ENCODE results near the gene GPC2.
"Not testable (repeated sequence)": the region's sequence is repeated elsewhere in the genome, so short reads cannot be mapped to it uniquely, and the experiment has no call there.

GPC2 gene, protein sequence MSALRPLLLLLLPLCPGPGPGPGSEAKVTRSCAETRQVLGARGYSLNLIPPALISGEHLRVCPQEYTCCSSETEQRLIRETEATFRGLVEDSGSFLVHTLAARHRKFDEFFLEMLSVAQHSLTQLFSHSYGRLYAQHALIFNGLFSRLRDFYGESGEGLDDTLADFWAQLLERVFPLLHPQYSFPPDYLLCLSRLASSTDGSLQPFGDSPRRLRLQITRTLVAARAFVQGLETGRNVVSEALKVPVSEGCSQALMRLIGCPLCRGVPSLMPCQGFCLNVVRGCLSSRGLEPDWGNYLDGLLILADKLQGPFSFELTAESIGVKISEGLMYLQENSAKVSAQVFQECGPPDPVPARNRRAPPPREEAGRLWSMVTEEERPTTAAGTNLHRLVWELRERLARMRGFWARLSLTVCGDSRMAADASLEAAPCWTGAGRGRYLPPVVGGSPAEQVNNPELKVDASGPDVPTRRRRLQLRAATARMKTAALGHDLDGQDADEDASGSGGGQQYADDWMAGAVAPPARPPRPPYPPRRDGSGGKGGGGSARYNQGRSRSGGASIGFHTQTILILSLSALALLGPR

DNA sequence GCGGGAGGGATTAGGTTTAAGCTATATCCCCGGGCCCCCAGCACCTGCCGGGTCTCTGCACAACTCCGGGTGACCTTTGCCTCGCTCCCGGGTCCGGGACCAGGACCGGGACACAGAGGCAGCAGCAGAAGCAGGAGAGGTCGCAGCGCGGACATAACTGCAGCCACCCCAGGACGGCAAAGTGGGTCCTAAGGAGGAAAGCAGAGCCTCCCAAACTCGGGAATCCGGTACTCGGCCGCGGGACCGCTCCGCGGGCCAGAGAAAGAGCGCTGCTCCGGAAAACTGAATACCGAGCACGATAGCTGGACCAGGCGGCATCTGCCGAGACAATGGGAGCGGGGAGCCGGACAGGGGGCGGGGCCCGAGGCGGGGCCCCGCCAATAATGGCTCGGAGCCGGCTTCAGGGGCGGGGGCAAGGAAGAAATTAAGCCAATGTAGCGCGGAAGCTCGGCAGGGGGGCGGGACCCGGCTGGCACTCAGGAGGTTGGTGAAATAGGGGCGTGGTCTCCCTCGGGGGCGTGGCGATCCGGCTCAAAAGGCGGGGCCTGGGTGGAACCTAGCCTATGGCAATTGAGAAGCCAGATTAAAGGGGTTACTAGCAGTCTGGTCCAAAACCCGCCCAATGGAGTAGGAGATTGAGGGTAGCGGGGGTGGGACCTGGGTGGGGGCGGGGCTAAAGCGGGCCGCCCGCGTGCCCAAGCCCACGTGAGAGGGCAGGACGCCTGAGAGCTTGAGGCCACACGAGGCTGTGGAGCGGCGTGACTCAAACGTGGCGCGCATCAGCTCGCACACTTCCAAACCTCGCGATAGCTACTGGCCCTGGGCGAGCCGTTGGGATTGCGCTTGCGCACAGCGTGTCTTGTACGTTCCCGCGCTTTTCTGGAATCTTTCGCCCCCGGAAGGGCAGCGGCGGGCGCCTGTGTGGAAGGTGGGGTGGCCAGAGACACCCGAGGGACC is at the start of gene GPC2, which contains the start of gene STAG3:
Gene GPC2 (minus strand): TSS at position 337 of the 957 bp plus-strand sequence. CDS start 182 bp downstream, at position 155.
Gene STAG3 (plus strand): TSS at position 874 of the 957 bp plus-strand sequence. CDS start 2,639 bp downstream, outside the sequence.
- peak; percentile 98 for DNase-seq
- in situ Hi-C loops (cut with HindIII; ENCODE audit: low pct_ligation_motif_present, low pct_unique_long_range_greater_than_20kb, low sequenced_read_pairs), result no loop called here

DNA sequence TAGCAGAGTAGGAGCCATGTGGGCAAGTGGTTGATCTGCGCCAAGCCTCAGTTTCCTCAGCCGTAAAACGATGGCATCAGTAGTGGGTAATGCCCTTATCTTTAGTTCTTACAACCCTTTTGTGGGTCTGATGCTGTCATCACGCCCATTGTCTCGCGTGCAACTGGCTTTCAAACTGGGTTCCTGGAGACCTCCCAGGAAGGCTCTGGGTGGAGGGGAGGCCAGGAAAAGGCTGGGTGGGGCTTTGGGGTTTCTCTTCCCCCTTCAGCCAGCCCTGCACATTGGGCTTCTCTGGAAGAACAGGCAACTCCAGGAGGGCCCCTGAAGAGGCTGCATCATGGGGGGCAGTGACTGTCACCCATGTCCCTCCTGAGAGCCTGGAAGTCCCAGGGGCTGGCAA is 47.7 kb upstream of the GPC2 start:
- DNase-seq; in situ Hi-C loops (cut with HindIII; ENCODE audit: low pct_ligation_motif_present, low pct_unique_long_range_greater_than_20kb, low sequenced_read_pairs): not testable (repeated sequence)

DNA sequence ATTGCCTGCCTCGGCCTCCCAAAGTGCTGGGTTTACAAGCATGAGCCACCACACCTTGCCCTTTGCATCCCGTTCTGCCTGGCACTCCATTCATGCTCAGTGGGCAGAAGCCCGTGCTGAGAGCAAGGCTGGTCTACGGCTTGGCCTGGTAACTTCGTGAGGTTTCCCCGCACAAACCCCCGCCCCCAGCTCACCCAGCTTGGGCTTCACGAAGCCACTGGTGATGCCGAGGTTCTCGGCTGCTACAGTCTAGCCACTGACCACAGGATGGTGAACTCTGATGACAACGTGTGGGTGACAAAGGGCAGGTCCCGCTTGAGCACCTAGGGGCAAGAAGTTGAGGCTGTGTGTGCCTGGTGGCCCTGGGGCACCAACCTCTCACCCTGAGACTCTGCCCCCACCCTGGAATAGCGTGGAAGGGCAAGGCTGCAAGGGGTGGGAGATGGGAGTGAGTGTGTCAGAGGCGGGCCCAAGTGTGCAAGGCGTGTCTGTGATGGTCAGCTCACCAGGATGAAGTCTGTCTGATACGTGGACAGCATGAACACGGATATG is 46.3 kb upstream of the GPC2 start:
- in situ Hi-C loops (cut with HindIII; ENCODE audit: low pct_ligation_motif_present, low pct_unique_long_range_greater_than_20kb, low sequenced_read_pairs); DNase-seq: not testable (repeated sequence)

DNA sequence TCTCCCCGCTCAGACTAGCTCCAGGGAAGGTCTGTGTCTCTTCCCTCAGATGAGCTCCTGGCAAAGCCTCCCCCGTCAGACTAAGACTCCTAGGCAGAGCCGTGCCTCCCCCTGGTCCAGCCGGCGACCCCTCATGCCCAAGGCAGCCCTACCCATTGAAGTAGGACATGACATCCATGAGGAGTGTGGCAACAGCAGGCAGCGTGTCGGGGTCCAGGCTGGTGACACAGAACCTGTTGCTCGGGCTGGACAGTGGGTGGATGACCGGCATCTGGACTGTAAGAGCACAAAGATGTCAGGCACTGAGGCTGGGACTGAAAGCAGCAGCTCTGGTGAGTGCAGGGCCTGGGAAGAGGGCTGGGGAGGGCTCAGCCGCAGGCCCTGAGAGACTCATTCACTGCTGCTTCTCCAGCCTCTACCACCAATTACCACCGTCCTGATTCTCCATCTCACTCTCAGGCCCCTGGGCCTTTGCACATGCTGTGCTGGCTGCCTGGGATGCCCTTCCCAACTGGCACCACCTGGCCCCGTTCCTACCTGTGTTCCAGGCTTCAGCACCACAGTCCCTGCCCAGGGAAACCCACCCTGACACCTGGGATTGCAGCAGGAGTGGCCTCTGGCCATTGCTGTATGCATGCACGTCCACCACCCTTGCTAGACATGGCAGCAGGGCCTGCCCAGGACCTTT is 45.4 kb upstream of the GPC2 start:
- in situ Hi-C loops (cut with HindIII; ENCODE audit: low pct_ligation_motif_present, low pct_unique_long_range_greater_than_20kb, low sequenced_read_pairs), result no loop called here
- no peak for DNase-seq

DNA sequence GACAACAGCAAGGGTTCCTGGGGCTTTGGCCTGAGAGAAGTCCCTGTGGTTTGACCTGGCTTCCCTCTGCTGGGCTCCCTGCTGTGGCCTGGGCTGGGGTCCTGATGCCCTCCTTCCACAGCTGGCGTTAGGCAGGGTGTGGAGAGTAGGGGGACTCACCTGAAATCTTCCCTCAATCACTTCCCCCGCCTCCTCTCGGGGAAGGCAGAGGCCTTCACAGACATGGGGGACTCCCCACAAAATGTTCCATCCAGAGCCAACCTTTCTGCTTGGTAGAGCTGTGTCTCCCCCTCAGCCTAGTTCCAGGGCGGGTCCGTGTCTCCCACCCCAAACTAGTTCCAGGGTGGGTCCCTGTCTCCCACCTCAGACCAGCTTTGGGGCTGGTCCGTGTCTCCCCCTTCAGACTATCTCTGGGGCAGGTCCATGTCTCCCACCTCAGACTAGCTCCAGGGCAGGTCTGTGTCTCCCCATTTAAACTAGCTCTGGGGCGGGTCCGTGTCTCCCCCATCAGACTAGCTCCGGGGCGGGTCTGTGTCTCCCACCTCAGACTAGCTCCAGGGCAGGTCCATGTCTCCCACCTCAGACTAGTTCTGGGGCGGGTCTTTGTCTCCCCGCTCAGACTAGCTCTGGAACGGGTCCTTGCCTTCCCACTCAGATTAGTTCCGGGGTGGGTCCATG is 44.7 kb upstream of the GPC2 start:
- in situ Hi-C loops (cut with HindIII; ENCODE audit: low pct_ligation_motif_present, low pct_unique_long_range_greater_than_20kb, low sequenced_read_pairs), result no loop called here

DNA sequence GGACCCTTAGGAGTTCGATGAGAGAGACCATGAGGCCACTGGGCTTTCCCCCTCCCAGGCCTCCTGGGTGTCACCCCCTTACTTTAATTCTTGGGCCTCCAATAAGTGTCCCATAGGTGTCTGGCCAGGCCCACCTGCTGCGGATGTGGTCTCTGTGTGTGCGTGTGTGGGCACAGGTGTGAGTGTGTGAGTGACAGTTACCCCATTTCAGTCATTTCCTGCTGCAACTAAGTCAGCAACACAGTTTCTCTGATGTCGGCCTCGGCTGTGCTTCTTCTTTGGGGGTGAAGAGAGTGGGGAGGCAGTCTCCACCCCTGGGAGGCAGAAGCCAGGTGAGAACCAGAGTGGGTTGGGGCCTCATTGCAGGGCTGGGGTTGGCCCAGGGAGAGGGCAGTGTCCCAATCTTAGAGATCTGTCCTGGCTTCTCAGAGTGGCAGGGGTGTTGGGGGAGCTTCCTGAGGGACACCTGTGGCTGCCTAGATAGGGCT is 44.1 kb upstream of the GPC2 start:
- DNase-seq, result no peak
- in situ Hi-C loops (cut with HindIII; ENCODE audit: low pct_ligation_motif_present, low pct_unique_long_range_greater_than_20kb, low sequenced_read_pairs), result no loop called here

More for the DNA sequence above, 44.7 kb upstream of the GPC2 start:
- no peak for DNase-seq

DNA sequence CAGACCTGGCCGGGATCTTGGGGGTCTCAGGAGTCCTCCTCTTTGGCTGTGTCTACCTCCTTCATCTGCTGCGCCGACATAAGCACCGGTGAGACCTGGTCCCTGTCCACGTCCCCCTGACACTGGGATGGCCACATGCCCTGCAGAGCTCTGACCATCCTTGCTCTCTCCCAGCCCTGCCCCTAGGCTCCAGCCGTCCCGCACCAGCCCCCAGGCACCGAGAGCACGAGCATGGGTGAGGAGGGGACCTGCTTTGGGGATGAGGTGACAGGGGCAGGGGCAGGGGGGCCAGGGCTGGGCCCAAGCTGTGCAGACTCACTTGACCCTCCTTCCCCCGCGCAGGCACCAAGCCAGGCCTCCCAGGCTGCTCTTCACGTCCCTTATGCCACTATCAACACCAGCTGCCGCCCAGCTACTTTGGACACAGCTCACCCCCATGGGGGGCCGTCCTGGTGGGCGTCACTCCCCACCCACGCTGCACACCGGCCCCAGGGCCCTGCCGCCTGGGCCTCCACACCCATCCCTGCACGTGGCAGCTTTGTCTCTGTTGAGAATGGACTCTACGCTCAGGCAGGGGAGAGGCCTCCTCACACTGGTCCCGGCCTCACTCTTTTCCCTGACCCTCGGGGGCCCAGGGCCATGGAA is 43.5 kb upstream of the GPC2 start:
- no peak for DNase-seq
- in situ Hi-C loops (cut with HindIII; ENCODE audit: low pct_ligation_motif_present, low pct_unique_long_range_greater_than_20kb, low sequenced_read_pairs), result no loop called here

DNA sequence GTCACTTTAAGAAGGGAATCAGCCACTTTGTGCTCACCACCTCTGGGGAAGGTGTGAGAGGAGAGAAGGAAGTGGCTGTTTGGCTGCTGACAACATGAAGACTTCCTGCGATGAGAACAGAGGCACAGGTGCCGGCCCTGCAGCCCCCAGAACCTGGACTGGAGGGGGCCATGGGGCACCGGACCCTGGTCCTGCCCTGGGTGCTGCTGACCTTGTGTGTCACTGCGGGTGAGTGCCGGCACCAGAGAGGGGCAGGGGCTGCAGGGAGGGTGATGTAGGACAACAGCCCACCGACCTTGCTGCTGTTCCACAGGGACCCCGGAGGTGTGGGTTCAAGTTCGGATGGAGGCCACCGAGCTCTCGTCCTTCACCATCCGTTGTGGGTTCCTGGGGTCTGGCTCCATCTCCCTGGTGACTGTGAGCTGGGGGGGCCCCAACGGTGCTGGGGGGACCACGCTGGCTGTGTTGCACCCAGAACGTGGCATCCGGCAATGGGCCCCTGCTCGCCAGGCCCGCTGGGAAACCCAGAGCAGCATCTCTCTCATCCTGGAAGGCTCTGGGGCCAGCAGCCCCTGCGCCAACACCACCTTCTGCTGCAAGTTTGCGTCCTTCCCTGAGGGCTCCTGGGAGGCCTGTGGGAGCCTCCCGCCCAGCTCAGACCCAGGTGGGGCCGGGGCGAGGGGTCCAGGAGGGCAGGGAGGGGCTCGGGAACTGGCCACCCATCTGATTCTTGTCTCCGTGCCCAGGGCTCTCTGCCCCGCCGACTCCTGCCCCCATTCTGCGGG is 42.8 kb upstream of the GPC2 start, which contains the start of gene PVRIG:
Gene PVRIG (plus strand): TSS at position 149 of the 785 bp plus-strand sequence. CDS start 22 bp downstream, at position 171.
- in situ Hi-C loops (cut with HindIII; ENCODE audit: low pct_ligation_motif_present, low pct_unique_long_range_greater_than_20kb, low sequenced_read_pairs), result not testable (repeated sequence)

DNA sequence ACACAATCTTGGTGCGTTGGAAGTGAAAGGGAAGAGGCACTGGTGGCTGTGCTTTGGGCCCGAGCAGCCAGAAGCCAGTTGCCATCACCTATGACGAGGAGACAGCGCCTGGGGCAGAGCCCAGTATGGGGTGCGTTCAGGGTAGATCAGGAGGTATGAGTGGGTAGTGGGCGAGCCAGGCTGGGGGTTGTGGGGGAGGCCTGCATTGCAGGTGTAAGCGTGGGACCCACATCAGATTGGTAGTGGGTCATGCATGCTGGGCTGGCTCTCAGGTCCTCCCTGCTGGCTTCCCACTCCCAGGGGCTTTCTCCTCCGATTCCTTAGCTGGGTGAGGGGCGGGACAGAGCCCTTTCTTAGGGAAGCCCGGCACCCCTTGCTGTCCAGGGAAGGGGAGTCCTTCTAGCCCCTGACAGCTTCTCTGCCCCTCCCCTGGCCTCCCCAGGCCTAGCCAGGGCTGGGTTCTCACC is 42.1 kb upstream of the GPC2 start:
- no peak for DNase-seq
- in situ Hi-C loops (cut with HindIII; ENCODE audit: low pct_ligation_motif_present, low pct_unique_long_range_greater_than_20kb, low sequenced_read_pairs), result no loop called here

More for the DNA sequence above, 42.8 kb upstream of the GPC2 start, which contains the start of gene PVRIG:
- not testable (repeated sequence) for DNase-seq

DNA sequence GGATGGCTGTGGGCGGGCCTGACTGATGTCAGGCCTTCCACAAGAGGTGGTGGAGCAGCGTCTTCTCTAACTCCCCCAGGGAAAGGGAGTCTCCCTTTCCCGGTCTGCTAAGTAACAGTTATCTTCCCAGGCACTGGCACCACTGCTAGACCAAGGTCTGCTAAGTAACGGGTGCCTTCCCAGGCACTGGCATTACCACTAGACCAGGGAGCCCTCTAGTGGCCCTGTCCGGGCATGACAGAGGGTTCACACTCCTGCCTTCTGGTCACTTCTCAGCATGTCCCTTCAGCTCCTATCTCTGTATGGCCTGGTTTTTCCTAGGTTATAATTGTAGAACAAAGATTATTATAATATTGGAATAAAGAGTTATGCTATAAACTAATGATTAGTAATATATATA is 40.8 kb upstream of the GPC2 start:
- DNase-seq; in situ Hi-C loops (cut with HindIII; ENCODE audit: low pct_ligation_motif_present, low pct_unique_long_range_greater_than_20kb, low sequenced_read_pairs): not testable (repeated sequence)

DNA sequence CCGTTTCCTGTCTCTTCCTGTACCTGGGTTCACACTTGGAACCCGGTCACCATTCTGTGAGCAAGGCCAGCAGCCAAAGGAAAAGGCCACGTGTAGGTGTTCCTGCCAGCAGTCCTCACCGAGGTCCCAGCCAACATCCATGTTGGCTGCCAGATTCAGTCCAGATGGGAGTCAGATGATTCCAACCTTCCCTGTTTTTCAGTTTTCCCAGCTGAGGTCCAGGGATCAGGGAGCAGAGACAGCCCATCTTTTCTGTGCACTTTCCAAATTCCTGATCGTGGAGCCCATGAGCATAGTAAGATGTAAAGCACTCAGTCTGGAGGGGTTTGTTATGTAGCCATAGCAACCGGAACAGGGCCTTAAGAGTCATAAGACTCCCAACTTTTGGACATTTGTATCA is 38.7 kb upstream of the GPC2 start:
- no peak for DNase-seq
- in situ Hi-C loops (cut with HindIII; ENCODE audit: low pct_ligation_motif_present, low pct_unique_long_range_greater_than_20kb, low sequenced_read_pairs), result no loop called here

DNA sequence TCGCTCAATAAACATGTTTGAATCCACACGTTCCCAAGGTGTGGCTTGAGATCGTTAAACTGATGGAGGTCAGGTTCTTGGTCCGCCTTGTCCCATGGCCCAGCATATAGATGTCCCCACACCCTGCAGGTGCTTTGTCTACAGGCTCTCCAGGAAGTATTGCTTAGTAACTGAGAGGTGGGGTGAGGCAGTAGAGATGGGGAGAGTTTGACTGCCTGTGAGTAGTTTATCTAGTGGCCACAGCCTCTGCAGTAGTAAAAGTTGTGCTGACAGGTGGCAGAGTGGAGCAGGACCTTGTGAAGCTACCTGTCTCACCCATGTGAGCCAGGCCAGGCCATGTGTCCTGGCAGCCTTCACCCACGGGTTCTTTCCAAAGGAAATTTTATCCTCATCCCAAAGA is 37.2 kb upstream of the GPC2 start:
- in situ Hi-C loops (cut with HindIII; ENCODE audit: low pct_ligation_motif_present, low pct_unique_long_range_greater_than_20kb, low sequenced_read_pairs); DNase-seq: not testable (repeated sequence)

DNA sequence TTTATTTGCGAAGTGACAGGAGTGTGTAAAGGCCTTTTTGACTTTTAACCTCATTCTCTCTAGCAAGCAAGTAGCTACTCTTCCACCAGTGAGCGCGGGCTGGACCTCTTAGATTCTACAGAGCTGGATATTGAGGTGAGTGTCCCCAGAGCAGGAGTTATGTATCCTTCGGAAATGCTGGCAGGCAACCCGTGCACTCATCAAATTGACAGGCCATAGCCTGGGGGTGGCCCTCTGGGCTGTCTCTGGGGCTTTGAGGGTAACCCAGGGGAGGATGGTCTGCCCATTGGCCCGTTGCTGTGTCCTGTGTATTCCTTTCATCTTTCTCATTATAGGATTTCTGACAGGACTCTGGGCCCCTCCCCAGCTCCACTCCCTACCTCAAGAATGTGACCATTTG is 36.5 kb upstream of the GPC2 start:
- in situ Hi-C loops (cut with HindIII; ENCODE audit: low pct_ligation_motif_present, low pct_unique_long_range_greater_than_20kb, low sequenced_read_pairs), result no loop called here
- DNase-seq, result no peak

DNA sequence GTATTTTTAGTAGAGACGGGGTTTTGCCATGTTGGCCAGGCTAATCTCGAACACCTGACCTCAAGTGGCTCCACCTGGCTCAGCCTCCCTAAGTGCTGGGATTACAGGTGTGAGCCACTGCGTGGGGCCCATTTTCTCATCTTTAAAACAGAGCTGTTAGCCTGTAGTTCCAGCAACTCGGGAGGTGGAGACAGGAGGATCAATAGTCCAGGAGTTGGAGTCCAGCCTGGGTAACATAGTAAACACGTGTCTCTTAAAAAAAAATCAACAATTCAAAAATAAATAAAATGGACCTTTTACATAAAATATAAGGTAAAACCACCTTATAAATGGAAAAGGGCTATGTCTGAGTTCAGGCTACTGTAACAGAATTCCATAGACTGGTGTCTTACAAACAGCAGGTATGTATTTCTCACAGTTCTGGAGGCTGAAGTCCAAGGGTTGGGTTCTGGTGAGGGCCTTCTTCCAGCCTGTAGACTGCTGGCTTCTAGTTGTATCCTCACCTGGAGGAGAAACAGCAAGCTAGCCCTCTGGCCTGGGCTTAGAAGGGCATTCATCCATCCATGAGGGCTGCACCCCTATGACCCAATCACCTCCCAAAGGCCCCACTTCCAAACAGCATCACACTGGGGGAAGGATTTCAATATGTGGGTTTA is 35.6 kb upstream of the GPC2 start:
- DNase-seq, result no peak
- in situ Hi-C loops (cut with HindIII; ENCODE audit: low pct_ligation_motif_present, low pct_unique_long_range_greater_than_20kb, low sequenced_read_pairs), result no loop called here

DNA sequence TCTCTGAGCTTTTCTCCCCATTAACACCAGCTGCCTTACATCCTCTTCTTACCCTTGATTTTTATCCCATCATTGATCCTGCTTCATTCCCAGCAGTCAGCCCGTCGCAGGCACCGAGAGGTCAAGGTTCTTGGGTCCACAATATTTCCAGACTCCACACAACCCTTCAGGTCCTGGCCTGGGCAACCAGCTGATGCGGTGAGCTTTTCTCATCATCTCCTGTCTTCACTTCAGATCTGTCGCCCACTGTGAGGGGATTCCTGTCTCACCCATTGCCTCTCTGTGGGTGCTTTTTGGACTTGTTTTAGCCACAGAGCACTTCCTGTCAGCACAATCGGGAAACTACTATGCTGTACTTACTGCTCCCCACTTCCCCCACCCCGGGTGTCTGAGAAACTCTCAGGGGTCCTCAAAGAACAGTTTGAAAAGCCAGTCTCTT is 34.2 kb upstream of the GPC2 start:
- no peak for DNase-seq
- in situ Hi-C loops (cut with HindIII; ENCODE audit: low pct_ligation_motif_present, low pct_unique_long_range_greater_than_20kb, low sequenced_read_pairs), result no loop called here
